Activated T-helper 1 cell treated with anti-CD3 and anti-CD28 coated beads, Interleukin-2, amount 50 U/mL, for 16 hours (primary cell): ENCODE measurements around the gene SMARCA4.
A peak's percentile ranks its signal among the peaks of the same experiment; 100 is the strongest.

Source experiments
- DNase-seq, 2 donors: peaks; one replicate each; pipeline ENCODE4 v3.0.0-alpha.2; 2020; ENCODE audit warnings: low read depth in 1 of 2, low spot score in 1 of 2

Gene SMARCA4

GRCh38 chr19:10960314-10961072 lies at the start of gene SMARCA4:
SMARCA4 (plus strand) TSS chr19:10961030; CDS start chr19:10984152, 23,122 bp downstream.
- DNase-seq: peak; percentile 95 to 99

GRCh38 chr19:10911579-10912363 lies 49.1 kb upstream of the SMARCA4 start:
- DNase-seq: no peak

GRCh38 chr19:10912619-10913018 lies 48.2 kb upstream of the SMARCA4 start:
- no peak for DNase-seq

GRCh38 chr19:10913716-10914340 lies 47.0 kb upstream of the SMARCA4 start:
- no peak for DNase-seq

- DNase-seq: no peak
Observed at GRCh38 chr19:10915130-10916091, 45.4 kb upstream of the SMARCA4 start.

GRCh38 chr19:10916602-10917001 lies 44.2 kb upstream of the SMARCA4 start:
- no peak for DNase-seq

- no peak for DNase-seq
Observed at GRCh38 chr19:10918359-10918758, 42.5 kb upstream of the SMARCA4 start.

GRCh38 chr19:10919352-10920287 lies 41.2 kb upstream of the SMARCA4 start:
- no peak for DNase-seq

- no peak for DNase-seq
Observed at GRCh38 chr19:10920288-10920655, 40.6 kb upstream of the SMARCA4 start.

GRCh38 chr19:10920781-10921180 lies 40.0 kb upstream of the SMARCA4 start:
- DNase-seq: no peak

- no peak for DNase-seq
Observed at GRCh38 chr19:10921199-10921909, 39.5 kb upstream of the SMARCA4 start.

GRCh38 chr19:10921910-10922637 lies 38.8 kb upstream of the SMARCA4 start:
- no peak for DNase-seq

- DNase-seq: no peak
Observed at GRCh38 chr19:10922638-10923014, 38.2 kb upstream of the SMARCA4 start.

GRCh38 chr19:10923260-10924112 lies 37.3 kb upstream of the SMARCA4 start:
- no peak for DNase-seq

- no peak for DNase-seq
Observed at GRCh38 chr19:10924597-10924996, 36.2 kb upstream of the SMARCA4 start.

- DNase-seq: no peak
Observed at GRCh38 chr19:10927730-10928562, 32.9 kb upstream of the SMARCA4 start.
